HG02623 (cell line): ENCODE data around the gene OSBPL3.

ENCODE experiments used
- ATAC-seq: cut with Tn5 transposase; IDR thresholded peaks from one replicate; pipeline ENCODE4 v1.9.1; 2021; ENCODE audit warnings: moderate library complexity; ENCODE audit not compliant: unreplicated experiment

The OSBPL3 gene

GRCh38 chr7:24980534-24981170 is 674 bp upstream of the OSBPL3 start:
- ATAC-seq = peak; percentile 12

- ATAC-seq = peak; percentile 39
Measured at GRCh38 chr7:24979470-24979862, 512 bp downstream of the OSBPL3 start.

- ATAC-seq = no peak
Measured at GRCh38 chr7:24978843-24979469, 1.0 kb downstream of the OSBPL3 start.

- ATAC-seq = no peak
Measured at GRCh38 chr7:24975644-24976260, 4.2 kb downstream of the OSBPL3 start.

GRCh38 chr7:24975172-24975571 is 4.8 kb downstream of the OSBPL3 start:
- ATAC-seq = no peak

- no peak for ATAC-seq
Measured at GRCh38 chr7:24974026-24974832, 5.7 kb downstream of the OSBPL3 start.

- ATAC-seq = no peak
Measured at GRCh38 chr7:24972991-24973390, 7.0 kb downstream of the OSBPL3 start.

GRCh38 chr7:24972166-24972477 is 7.9 kb downstream of the OSBPL3 start:
- no peak for ATAC-seq

- ATAC-seq = no peak
Measured at GRCh38 chr7:24971333-24972165, 8.4 kb downstream of the OSBPL3 start.

GRCh38 chr7:24970676-24971075 is 9.3 kb downstream of the OSBPL3 start:
- no peak for ATAC-seq

GRCh38 chr7:24968165-24968564 is 11.8 kb downstream of the OSBPL3 start:
- no peak for ATAC-seq

- ATAC-seq = no peak
Measured at GRCh38 chr7:24967696-24968095, 12.3 kb downstream of the OSBPL3 start.

GRCh38 chr7:24966802-24967201 is 13.2 kb downstream of the OSBPL3 start:
- no peak for ATAC-seq

- ATAC-seq = peak; percentile 82
Measured at GRCh38 chr7:24965831-24966708, 13.9 kb downstream of the OSBPL3 start.

- ATAC-seq = no peak
Measured at GRCh38 chr7:24964191-24964590, 15.8 kb downstream of the OSBPL3 start.

- no peak for ATAC-seq
Measured at GRCh38 chr7:24963218-24963617, 16.8 kb downstream of the OSBPL3 start.

- ATAC-seq = no peak
Measured at GRCh38 chr7:24962418-24962962, 17.5 kb downstream of the OSBPL3 start.

GRCh38 chr7:24959735-24960485 is 20.1 kb downstream of the OSBPL3 start:
- no peak for ATAC-seq

GRCh38 chr7:24958399-24958798 is 21.6 kb downstream of the OSBPL3 start:
- no peak for ATAC-seq
